ENCODE measurements around the gene CCDC154. TPM values are rescaled to one million over a fixed set of nuclear protein-coding genes. Genes with fewer than 3 reads are reported as not detected.

Gene CCDC154
- total and polyA plus RNA-seq, 2 experiments from 2014 or later, result 0.31 TPM; not detected in 1

GRCh38 chr16:1394367-1394951 lies 49.9 kb downstream of the CCDC154 start:
- H3K36me3 Mint-ChIP-seq (ENCODE audit: low read depth), result peaks cover 4% of the 10 kb centered on the region; the same call in 2 of the 3 replicates
- no peak for TF ChIP-seq ETS1 (IDR thresholded peaks at IDR 0.05)
- no peak for TF ChIP-seq REST (IDR thresholded peaks at IDR 0.05; ENCODE audit: unreplicated experiment)
- TF ChIP-seq ZNF331 (CRISPR knock-in tag; IDR thresholded peaks at IDR 0.05; ENCODE audit: low read depth), result no peak
- TF ChIP-seq STAT1 (IDR thresholded peaks at IDR 0.05; ENCODE audit: unreplicated experiment), result no peak
- H3K4me1 ChIP-seq (ENCODE audit: insufficient read depth), result no peaks in the 10 kb centered on the region
- H3K27ac Mint-ChIP-seq, result no peak overlapping the region
- ATAC-seq (no peak), DNase-seq (ENCODE audit: low spot score) (no peak)
- H3K4me3 Mint-ChIP-seq, result no peak overlapping the region
- no peaks in the 10 kb centered on the region for H3K9me2 ChIP-seq (ENCODE audit: insufficient read depth)
- no peaks in the 10 kb centered on the region for H3F3A ChIP-seq (replicated peaks; ENCODE audit: low read depth)
- no peak overlapping the region for H3K4me3 ChIP-seq
- no peaks in the 10 kb centered on the region; the same call in 2 of the 3 replicates for H3K4me1 Mint-ChIP-seq
- no peak overlapping the region for H3K27ac ChIP-seq (ENCODE audit: low read depth)
- no peaks in the 10 kb centered on the region for H3K79me2 ChIP-seq (replicated peaks; ENCODE audit: insufficient read depth)
- no peaks in the 10 kb centered on the region; the same call in 1 of the 2 replicates for H4K20me1 ChIP-seq (replicated peaks; ENCODE audit: insufficient read depth)
- H3K27me3 Mint-ChIP-seq (ENCODE audit: insufficient read depth, low read depth, poor library complexity), result peaks cover 6% of the 10 kb centered on the region
- H3K27me3 ChIP-seq (ENCODE audit: insufficient read depth), result no peaks in the 10 kb centered on the region
- H3K36me3 ChIP-seq (ENCODE audit: insufficient read depth), result no peaks in the 10 kb centered on the region
- H3K9me3 Mint-ChIP-seq, result no peaks in the 10 kb centered on the region
- no peak overlapping the region for H2AFZ ChIP-seq
- no peak overlapping the region for H3K4me2 ChIP-seq

- Mint-ChIP-seq H3K36me3 (ENCODE audit: low read depth) (peaks cover 4% of the 10 kb centered on the region; the same call in 2 of the 3 replicates), H3K9me3 (no peaks in the 10 kb centered on the region), H3K27ac (no peak overlapping the region), H3K4me1 (no peaks in the 10 kb centered on the region; the same call in 2 of the 3 replicates), H3K27me3 (ENCODE audit: insufficient read depth, low read depth, poor library complexity) (peaks cover 6% of the 10 kb centered on the region), H3K4me3 (no peak overlapping the region)
- H3F3A ChIP-seq (replicated peaks; ENCODE audit: low read depth), result no peaks in the 10 kb centered on the region
- H3K4me1 ChIP-seq (ENCODE audit: insufficient read depth), result no peaks in the 10 kb centered on the region
- no peaks in the 10 kb centered on the region for H3K36me3 ChIP-seq (ENCODE audit: insufficient read depth)
- no peaks in the 10 kb centered on the region for H3K9me2 ChIP-seq (ENCODE audit: insufficient read depth)
- H4K20me1 ChIP-seq (replicated peaks; ENCODE audit: insufficient read depth), result no peaks in the 10 kb centered on the region; the same call in 1 of the 2 replicates
- H3K4me3 ChIP-seq, result no peak overlapping the region
- ATAC-seq (no peak), DNase-seq (ENCODE audit: low spot score) (no peak)
- H3K27me3 ChIP-seq (ENCODE audit: insufficient read depth), result no peaks in the 10 kb centered on the region
- H3K79me2 ChIP-seq (replicated peaks; ENCODE audit: insufficient read depth), result no peaks in the 10 kb centered on the region
- no peak for TF ChIP-seq ETS1 (IDR thresholded peaks at IDR 0.05)
- no peak for TF ChIP-seq CTCF (conservative IDR thresholded peaks at IDR 0.05; ENCODE audit: low read depth in 2 of 2)
- no peak for TF ChIP-seq EZH2 (IDR thresholded peaks at IDR 0.05; ENCODE audit: low read depth, unreplicated experiment)
- no peak for TF ChIP-seq NANOG (IDR thresholded peaks at IDR 0.05; ENCODE audit: borderline replicate concordance)
- no peak for TF ChIP-seq CREB1 (CRISPR knock-in tag; IDR thresholded peaks at IDR 0.05; ENCODE audit: low read depth)
- no peak for TF ChIP-seq JUNB (IDR thresholded peaks at IDR 0.05; ENCODE audit: unreplicated experiment)
- H3K27ac ChIP-seq (ENCODE audit: low read depth), result no peak overlapping the region
- H3K4me2 ChIP-seq, result no peak overlapping the region
- no peak overlapping the region for H2AFZ ChIP-seq
Observed at GRCh38 chr16:1393613-1394176, 50.7 kb downstream of the CCDC154 start.

All from GM23338 (cell line).